Measurements from ENCODE around the gene INPP5J.

- TF ChIP-seq CTCF (IDR thresholded peaks at IDR 0.05): no peak
- TF ChIP-seq POLR2A (IDR thresholded peaks at IDR 0.05): no peak
Observed at GRCh38 chr22:31144223-31144622, 21.5 kb downstream of the INPP5J start.

Measured in esophagus squamous epithelium (tissue), 4 donors.